Spinal cord (tissue), 10 donors: ENCODE results near the gene DGUOK. TPM values are rescaled to one million over a fixed set of nuclear protein-coding genes. Genes with fewer than 3 reads are reported as not detected.

ENCODE experiments used
- DNase-seq, 6 donors: peaks; one replicate each; pipeline versions ENCODE4 v3.0.0 to v3.0.0-alpha.2; 2013 to 2015; ENCODE audit warnings: low spot score in 6 of 6, low read depth in 4 of 6
- H3K27ac ChIP-seq: one replicate; pipeline ENCODE4 v1.5.1; 2013; ENCODE audit warnings: low read depth, low read length, control low read depth
- H3K27me3 ChIP-seq: one replicate; pipeline ENCODE4 v1.6.1; 2013; ENCODE audit warnings: low read length; ENCODE audit not compliant: control insufficient read depth, insufficient read depth
- H3K36me3 ChIP-seq: one replicate; pipeline ENCODE4 v1.6.1; 2013; ENCODE audit warnings: low read length; ENCODE audit not compliant: control insufficient read depth, insufficient read depth
- H3K4me1 ChIP-seq: one replicate; pipeline ENCODE4 v1.6.1; 2013; ENCODE audit warnings: low read length; ENCODE audit not compliant: control insufficient read depth, insufficient read depth
- H3K4me3 ChIP-seq: one replicate; pipeline ENCODE4 v1.5.1; 2013; ENCODE audit warnings: low read depth, low read length, control low read depth
- H3K9me3 ChIP-seq: one replicate; pipeline ENCODE4 v1.6.1; 2013; ENCODE audit warnings: low read length; ENCODE audit not compliant: control insufficient read depth, insufficient read depth
- WGBS: methylation state at CpG from one replicate; pipeline ENCODE4 v1.1.5; 2013; ENCODE audit warnings: missing lambda C conversion rate; ENCODE audit not compliant: insufficient coverage; 5-methylcytosine and 5-hydroxymethylcytosine counted together
- polyA plus RNA-seq, 2 donors: library from polyadenylated mRNA; unstranded; fragments of 120-200 nt; gene quantifications; one replicate each; pipeline ENCODE4 v1.2.1, GENCODE V29; 2013; ENCODE audit not compliant: insufficient read length in 2 of 2
- total RNA-seq, 2 donors: library from RNA; depleted of rRNA in 1 of 2; stranded (reverse); fragments of 120-200 nt in 1 of 2; fragments of >200 nt in 1 of 2; gene quantifications; one replicate each; pipeline versions ENCODE4 v1.2.3 to v1.2.4, GENCODE V29; 2013 to 2014
- donor health status: healthy.

DGUOK gene
- total and polyA plus RNA-seq, 4 donors, result 30.5 to 89.0 (median 75.2) TPM

- 28% methylated on average over 8 of the region's 10 CpGs for WGBS
- H3K4me1 ChIP-seq, result peaks cover 69% of the 10 kb centered on the region
- DNase-seq, result peak in 2 of 6 donors; percentile 31 to 68
- peak overlapping the region; percentile 10 for H3K27ac ChIP-seq
- H3K36me3 ChIP-seq, result no peaks in the 10 kb centered on the region
- H3K9me3 ChIP-seq, result no peaks in the 10 kb centered on the region
- H3K4me3 ChIP-seq, result no peak overlapping the region
- H3K27me3 ChIP-seq, result no peaks in the 10 kb centered on the region
Observed at GRCh38 chr2:73999881-74000597, 73.4 kb downstream of the DGUOK start.

- WGBS, result 26% methylated on average over 3 of the region's 5 CpGs
- H3K27ac ChIP-seq, result peak overlapping the region; percentile 10
- peaks cover 75% of the 10 kb centered on the region for H3K4me1 ChIP-seq
- H3K36me3 ChIP-seq, result peaks cover under 1% of the 10 kb centered on the region
- H3K27me3 ChIP-seq, result no peaks in the 10 kb centered on the region
- DNase-seq, result no peak
- H3K9me3 ChIP-seq, result no peaks in the 10 kb centered on the region
- no peak overlapping the region for H3K4me3 ChIP-seq
Observed at GRCh38 chr2:74000666-74001065, 74.0 kb downstream of the DGUOK start.

- Histone ChIP-seq H3K36me3 (peaks cover 2% of the 10 kb centered on the region), H3K9me3 (no peaks in the 10 kb centered on the region), H3K4me1 (peaks cover 78% of the 10 kb centered on the region), H3K4me3 (no peak overlapping the region), H3K27ac (no peak overlapping the region), H3K27me3 (no peaks in the 10 kb centered on the region)
- WGBS, result 82% methylated on average over 2 of the region's 4 CpGs
- DNase-seq, result no peak
Observed at GRCh38 chr2:74001121-74001520, 74.4 kb downstream of the DGUOK start.

- H3K9me3 ChIP-seq, result no peaks in the 10 kb centered on the region
- no peaks in the 10 kb centered on the region for H3K27me3 ChIP-seq
- peak overlapping the region; percentile 31 for H3K4me3 ChIP-seq
- H3K4me1 ChIP-seq, result peaks cover 85% of the 10 kb centered on the region
- 20% methylated on average over 16 of the region's 24 CpGs for WGBS
- no peak for DNase-seq
- H3K27ac ChIP-seq, result no peak overlapping the region
- H3K36me3 ChIP-seq, result peaks cover 2% of the 10 kb centered on the region
Observed at GRCh38 chr2:74001781-74002504, 75.3 kb downstream of the DGUOK start.

- no peaks in the 10 kb centered on the region for H3K9me3 ChIP-seq
- H3K4me1 ChIP-seq, result peaks cover 88% of the 10 kb centered on the region
- peak in 5 of 6 donors; percentile 69 to 95 (median 81) for DNase-seq
- no peaks in the 10 kb centered on the region for H3K27me3 ChIP-seq
- WGBS, result under 1% methylated on average over 58 of the region's 68 CpGs
- H3K4me3 ChIP-seq, result peak overlapping the region; percentile 73
- peaks cover 2% of the 10 kb centered on the region for H3K36me3 ChIP-seq
- H3K27ac ChIP-seq, result peak overlapping the region; percentile 92
Observed at GRCh38 chr2:74002505-74003421, 76.1 kb downstream of the DGUOK start.

- peaks cover 83% of the 10 kb centered on the region for H3K4me1 ChIP-seq
- no peak for DNase-seq
- 5% methylated on average over 7 of the region's 16 CpGs for WGBS
Observed at GRCh38 chr2:74003494-74004211, 77.0 kb downstream of the DGUOK start.

GRCh38 chr2:74004212-74005182 is 77.8 kb downstream of the DGUOK start:
- Histone ChIP-seq H3K27ac (peak overlapping the region; percentile 33), H3K4me3 (peak overlapping the region; percentile 73), H3K27me3 (no peaks in the 10 kb centered on the region), H3K36me3 (peaks cover 7% of the 10 kb centered on the region), H3K4me1 (peaks cover 84% of the 10 kb centered on the region), H3K9me3 (no peaks in the 10 kb centered on the region)
- DNase-seq, result no peak
- WGBS, result 64% methylated on average over 11 of the region's 18 CpGs

More at GRCh38 chr2:74003494-74004211, 77.0 kb downstream of the DGUOK start:
- Histone ChIP-seq H3K27me3 (no peaks in the 10 kb centered on the region), H3K36me3 (peaks cover 2% of the 10 kb centered on the region), H3K27ac (peak overlapping the region; percentile 92), H3K9me3 (no peaks in the 10 kb centered on the region), H3K4me3 (peak overlapping the region; percentile 73)

- H3K4me3 ChIP-seq, result no peak overlapping the region
Observed at GRCh38 chr2:74005786-74006185, 79.1 kb downstream of the DGUOK start.

More at GRCh38 chr2:74005786-74006185, 79.1 kb downstream of the DGUOK start:
- Histone ChIP-seq H3K9me3 (no peaks in the 10 kb centered on the region), H3K27me3 (no peaks in the 10 kb centered on the region), H3K4me1 (peaks cover 80% of the 10 kb centered on the region), H3K27ac (no peak overlapping the region), H3K36me3 (peaks cover 14% of the 10 kb centered on the region)
- no peak for DNase-seq
- 100% methylated on average over 2 of the region's 8 CpGs for WGBS
